HEK293T (cell line): ENCODE results near the gene PPP1R3C.

Experiments
- BHLHE40 ChIP-seq: fragments of 450-650 bp; IDR thresholded peaks from 2 replicates; pipeline ENCODE4 v1.6.1; 2016; ENCODE audit warnings: mild to moderate bottlenecking, moderate library complexity, borderline replicate concordance
- ELF4 ChIP-seq: fragments of 450-650 bp; IDR thresholded peaks from 2 replicates; pipeline ENCODE4 v1.6.1; 2017; ENCODE audit warnings: antibody characterized with exemption
- FOXA1 ChIP-seq: fragments of 450-650 bp; IDR thresholded peaks from 2 replicates; pipeline ENCODE4 v1.6.1; 2016; ENCODE audit warnings: mild to moderate bottlenecking
- FOXM1 ChIP-seq: fragments of 450-650 bp; IDR thresholded peaks from 2 replicates; pipeline ENCODE4 v1.6.1; 2017; ENCODE audit warnings: mild to moderate bottlenecking, borderline replicate concordance
- L3MBTL2 ChIP-seq: fragments of 450-650 bp; conservative IDR thresholded peaks from 2 replicates; pipeline ENCODE4 v1.6.1; 2016; ENCODE audit warnings: mild to moderate bottlenecking
- LEF1 ChIP-seq: fragments of 450-650 bp; IDR thresholded peaks from 2 replicates; pipeline ENCODE4 v1.6.1; 2017; ENCODE audit warnings: mild to moderate bottlenecking, borderline replicate concordance
- NFRKB ChIP-seq: fragments of 450-650 bp; IDR thresholded peaks from 2 replicates; pipeline ENCODE4 v1.6.1; 2016; ENCODE audit warnings: mild to moderate bottlenecking, moderate library complexity
- PKNOX1 ChIP-seq: fragments of 450-650 bp; IDR thresholded peaks from 2 replicates; pipeline ENCODE4 v1.6.1; 2016
- SP1 ChIP-seq: fragments of 450-650 bp; IDR thresholded peaks from 2 replicates; pipeline ENCODE4 v1.6.1; 2017
- SUZ12 ChIP-seq: fragments of 450-650 bp; IDR thresholded peaks from 2 replicates; pipeline ENCODE4 v1.6.1; 2016; ENCODE audit warnings: mild to moderate bottlenecking
- TARDBP ChIP-seq: fragments of 450-650 bp; IDR thresholded peaks from 2 replicates; pipeline ENCODE4 v1.6.1; 2016

GRCh38 chr10:91626936-91627335, 5.9 kb downstream of the PPP1R3C start:
- TF ChIP-seq PKNOX1 (no peak), ELF4 (no peak), FOXA1 (no peak), TARDBP (no peak), SP1 (no peak), LEF1 (no peak), FOXM1 (no peak), SUZ12 (no peak), NFRKB (no peak), L3MBTL2 (no peak), BHLHE40 (no peak)
